Neural cell (in vitro differentiated cells): ENCODE measurements around the gene CASKIN2.

Source experiments
- EP300 ChIP-seq: fragments of 450-650 bp; conservative IDR thresholded peaks from 2 replicates; pipeline ENCODE4 v1.6.1; 2014; ENCODE audit warnings: antibody characterized with exemption, mild to moderate bottlenecking, moderate library complexity; ENCODE audit not compliant: poor library complexity, severe bottlenecking
- EZH2 ChIP-seq: fragments of 200-600, 300-800 bp; shearing (Covaris generic), sonication (generic); IDR thresholded peaks from 2 replicates; pipeline ENCODE4 v1.6.1; 2014; ENCODE audit warnings: antibody characterized with exemption, low read length, borderline replicate concordance, mild to moderate bottlenecking; ENCODE audit not compliant: insufficient read depth, poor library complexity, severe bottlenecking
- MXI1 ChIP-seq: fragments of 450-650 bp; conservative IDR thresholded peaks from 2 replicates; pipeline ENCODE4 v1.6.1; 2014; ENCODE audit warnings: antibody characterized with exemption, mild to moderate bottlenecking; ENCODE audit not compliant: poor library complexity, severe bottlenecking
- RAD21 ChIP-seq: fragments of 450-650 bp; conservative IDR thresholded peaks from 2 replicates; pipeline ENCODE4 v1.6.1; 2014; ENCODE audit warnings: antibody characterized with exemption, mild to moderate bottlenecking, moderate library complexity
- REST ChIP-seq: IDR thresholded peaks from 2 replicates; pipeline ENCODE4 v1.6.1; 2012; ENCODE audit warnings: borderline replicate concordance
- TF ChIP-seq, protein P1 (sequence below): fragments of 450-650 bp; IDR thresholded peaks from 2 replicates; pipeline ENCODE4 v1.5.1; 2014; ENCODE audit warnings: antibody characterized with exemption, mild to moderate bottlenecking, moderate library complexity; ENCODE audit not compliant: poor library complexity, severe bottlenecking

- TF ChIP-seq, protein P1, sequence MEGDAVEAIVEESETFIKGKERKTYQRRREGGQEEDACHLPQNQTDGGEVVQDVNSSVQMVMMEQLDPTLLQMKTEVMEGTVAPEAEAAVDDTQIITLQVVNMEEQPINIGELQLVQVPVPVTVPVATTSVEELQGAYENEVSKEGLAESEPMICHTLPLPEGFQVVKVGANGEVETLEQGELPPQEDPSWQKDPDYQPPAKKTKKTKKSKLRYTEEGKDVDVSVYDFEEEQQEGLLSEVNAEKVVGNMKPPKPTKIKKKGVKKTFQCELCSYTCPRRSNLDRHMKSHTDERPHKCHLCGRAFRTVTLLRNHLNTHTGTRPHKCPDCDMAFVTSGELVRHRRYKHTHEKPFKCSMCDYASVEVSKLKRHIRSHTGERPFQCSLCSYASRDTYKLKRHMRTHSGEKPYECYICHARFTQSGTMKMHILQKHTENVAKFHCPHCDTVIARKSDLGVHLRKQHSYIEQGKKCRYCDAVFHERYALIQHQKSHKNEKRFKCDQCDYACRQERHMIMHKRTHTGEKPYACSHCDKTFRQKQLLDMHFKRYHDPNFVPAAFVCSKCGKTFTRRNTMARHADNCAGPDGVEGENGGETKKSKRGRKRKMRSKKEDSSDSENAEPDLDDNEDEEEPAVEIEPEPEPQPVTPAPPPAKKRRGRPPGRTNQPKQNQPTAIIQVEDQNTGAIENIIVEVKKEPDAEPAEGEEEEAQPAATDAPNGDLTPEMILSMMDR, result no peak
- no peak for TF ChIP-seq EZH2
- no peak for TF ChIP-seq EP300
- TF ChIP-seq RAD21, result no peak
- no peak for TF ChIP-seq REST
- TF ChIP-seq MXI1, result no peak
Observed at GRCh38 chr17:75565066-75565465, 49.7 kb upstream of the CASKIN2 start.
